ENCODE results near the gene CTNNA3. TPM values are rescaled to one million over a fixed set of nuclear protein-coding genes. Genes with fewer than 3 reads are reported as not detected.

Gene CTNNA3
- total RNA-seq, 1 experiment from 2014 or later = not detected

DNA sequence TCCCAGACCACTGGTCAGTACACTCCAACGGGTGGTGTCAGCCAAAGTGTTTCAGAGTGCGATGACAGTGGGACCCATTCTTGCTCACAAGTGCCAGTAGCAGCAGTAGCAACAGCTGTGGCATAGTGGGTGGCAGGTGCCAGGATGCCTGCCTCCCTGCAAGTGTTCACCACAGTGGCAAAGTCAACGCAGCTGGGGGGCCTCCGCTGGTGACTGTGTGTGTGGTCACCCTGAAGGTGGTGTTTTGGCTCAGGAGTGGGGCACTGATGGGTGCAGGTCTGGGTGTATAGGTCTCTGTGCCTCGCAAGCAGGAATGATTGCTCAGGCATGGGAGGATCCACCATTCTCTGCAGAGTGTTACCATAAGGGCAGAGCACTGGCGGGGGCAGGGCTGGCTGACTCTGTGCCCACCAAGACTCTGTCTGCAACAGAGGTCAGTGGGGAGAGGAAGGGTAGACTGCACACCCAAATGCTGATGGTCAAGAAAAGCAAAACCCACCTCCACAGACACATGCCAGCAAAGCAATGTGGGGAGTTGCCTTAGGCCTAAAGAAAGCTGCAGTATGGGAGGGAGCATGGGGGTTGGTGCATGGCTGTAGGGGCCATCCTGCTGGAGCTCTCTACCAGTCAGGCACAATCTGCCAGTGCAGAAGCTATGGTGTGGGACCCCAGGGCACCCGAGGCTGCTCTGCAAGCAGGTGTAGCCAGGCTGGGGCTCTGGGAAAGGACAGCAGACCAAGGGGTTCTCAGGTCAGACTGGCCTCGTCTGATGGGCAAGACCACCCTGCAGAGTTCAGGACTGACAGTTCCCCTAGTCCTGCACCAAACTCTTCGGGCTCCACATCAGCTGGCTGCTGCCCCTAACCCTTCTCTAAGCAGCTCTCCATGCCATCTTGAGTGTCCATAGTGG is 368.1 kb downstream of the CTNNA3 start:
- DNase-seq (ENCODE audit: low spot score) = no peak

DNA sequence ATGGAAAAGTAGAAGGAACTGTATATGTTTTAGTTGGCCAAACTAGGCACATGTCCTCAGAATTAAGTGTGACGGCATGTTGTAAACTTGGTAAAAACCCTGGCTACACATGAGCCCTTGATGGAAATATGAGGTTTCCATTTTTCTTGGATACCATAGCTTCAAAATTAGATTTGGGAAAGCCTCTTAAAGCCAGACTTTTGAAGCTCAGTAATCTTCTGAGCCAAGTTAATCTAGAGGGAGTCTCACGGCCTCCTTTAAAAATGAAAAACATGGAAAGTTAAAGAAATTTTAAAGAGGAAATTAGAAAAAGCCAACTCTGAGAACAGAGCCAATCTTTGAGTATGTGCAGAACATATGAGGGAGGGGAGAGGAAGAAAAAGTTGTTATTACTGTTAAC is 376.0 kb downstream of the CTNNA3 start:
- DNase-seq (ENCODE audit: low spot score) = no peak

DNA sequence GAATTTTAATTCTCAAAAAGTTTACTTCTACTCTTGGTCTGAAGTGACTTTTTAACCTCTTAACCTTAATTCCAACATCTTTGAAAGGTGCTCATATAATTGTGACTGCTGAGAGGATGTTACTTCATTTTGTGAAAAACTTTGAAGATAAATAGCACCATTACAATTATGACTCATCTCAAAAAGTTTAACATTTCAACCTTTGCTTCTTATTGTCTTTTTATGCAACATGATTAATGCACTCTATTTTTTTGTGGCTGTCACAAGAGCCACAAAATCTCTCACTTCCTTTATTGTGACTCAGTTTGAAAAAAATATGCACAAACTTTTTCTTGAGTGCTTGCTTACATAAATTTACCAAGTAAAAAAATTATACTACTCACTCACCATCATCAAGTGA is 387.1 kb downstream of the CTNNA3 start:
- DNase-seq (ENCODE audit: low spot score) = no peak

DNA sequence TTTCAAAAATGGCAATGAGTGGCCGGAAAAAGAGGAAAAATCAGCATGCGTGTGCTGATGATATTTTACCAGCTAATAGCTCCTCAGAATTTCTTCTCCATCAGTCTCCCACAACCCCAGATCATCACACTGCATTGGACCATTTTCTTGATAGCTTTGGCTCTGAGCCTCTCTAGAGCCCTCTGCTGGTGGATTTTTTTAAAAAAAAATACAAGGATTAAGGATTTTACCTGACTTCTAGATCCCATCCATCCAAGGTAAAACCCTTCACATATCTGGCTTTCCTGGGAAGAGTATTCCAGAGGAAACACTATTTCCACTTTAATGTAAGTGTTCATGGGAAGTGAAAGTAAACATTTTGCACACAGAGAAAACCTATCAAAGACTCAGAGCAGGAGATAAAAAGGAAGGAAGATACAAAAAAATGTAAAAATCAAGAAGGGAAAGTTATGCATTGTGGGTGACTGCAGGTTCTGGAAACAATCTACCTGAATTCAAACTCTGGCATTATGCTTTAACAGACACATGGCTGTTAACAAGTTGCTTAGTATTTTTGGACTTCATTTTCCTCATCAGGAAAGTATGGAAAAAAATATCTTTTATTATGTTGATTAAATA is 389.3 kb downstream of the CTNNA3 start:
- DNase-seq (ENCODE audit: low spot score) = peak; percentile 3

DNA sequence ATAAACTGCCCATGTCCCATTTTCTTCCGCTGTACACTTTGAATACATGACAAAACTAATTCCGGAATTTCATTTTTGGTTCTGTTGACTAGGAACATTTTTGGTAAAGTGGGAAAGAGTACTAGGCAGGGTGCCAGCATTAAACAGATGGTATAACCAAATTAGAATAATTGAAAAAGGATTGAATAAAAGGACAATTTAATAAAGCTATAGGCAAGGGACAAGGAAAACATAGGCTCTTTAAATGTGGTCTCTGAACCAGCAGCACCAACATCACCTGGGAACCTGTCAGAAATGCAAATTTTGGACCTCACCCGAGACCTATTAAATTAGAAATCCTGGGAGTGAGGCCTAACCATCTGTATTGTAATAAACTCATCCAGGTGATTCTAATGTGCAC is 393.3 kb downstream of the CTNNA3 start:
- no peak for DNase-seq (ENCODE audit: low spot score)

DNA sequence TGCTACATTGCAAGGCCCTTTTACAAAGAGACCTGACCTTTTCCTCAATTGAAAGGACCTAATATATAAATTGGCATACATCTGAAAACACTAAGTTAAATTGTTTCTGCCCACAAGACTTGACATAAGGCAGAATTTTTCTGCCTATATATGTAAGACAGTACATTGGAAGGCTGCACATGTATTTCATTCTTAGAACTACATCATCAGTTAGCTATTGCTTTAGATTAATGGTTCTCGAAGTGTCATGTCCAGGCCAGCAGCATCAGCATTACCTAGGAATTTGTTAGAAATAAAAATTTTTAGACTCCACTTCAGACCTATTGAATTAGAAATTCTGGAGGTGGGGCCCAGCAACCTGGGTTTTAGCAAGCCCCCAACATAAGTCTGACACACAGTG is 396.2 kb downstream of the CTNNA3 start:
- no peak for DNase-seq (ENCODE audit: low spot score)

DNA sequence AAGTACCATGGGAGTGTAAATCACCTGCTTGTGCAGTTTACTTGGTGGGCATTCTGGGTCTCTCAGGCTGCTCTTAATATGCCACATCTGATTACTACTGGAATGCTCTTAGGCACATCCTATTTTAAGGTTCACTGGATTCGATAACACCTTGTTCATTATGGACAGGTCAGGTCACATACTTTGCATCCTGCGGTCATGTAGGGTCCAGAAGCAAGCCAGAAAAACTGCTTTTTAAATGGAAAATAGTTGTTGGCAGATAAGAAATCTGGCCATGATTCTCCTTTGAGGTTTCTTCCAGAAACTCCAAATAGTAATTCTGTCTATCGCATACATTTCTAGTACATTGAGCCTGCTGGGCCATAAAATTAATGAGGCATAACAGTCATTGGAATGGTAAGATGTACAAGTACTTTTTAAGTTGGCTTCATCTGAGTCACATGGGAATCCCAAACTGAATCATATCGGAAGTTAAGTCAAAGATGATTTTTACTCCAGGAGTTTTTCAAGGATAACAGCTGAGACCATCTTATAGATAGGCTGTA is 398.3 kb downstream of the CTNNA3 start:
- DNase-seq (ENCODE audit: low spot score) = no peak

DNA sequence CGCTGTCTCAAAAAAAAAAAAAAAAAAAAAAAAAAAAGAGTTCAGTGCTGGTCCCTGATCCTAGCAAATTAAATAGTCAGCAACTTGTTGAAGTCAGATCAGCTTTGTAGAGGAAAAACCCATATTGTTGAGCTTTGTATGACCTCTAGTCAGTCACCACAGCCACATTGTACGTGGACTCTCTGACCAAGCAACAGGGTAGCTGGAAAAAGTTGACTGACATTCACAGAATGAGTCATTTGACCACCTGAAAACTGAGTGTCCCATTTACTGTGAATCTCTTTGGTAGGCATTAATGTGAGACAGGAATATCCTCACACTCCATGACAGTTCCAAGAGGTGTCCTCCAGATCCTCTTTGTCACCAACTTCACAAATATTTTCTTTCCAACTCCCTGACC is 399.1 kb downstream of the CTNNA3 start:
- no peak for DNase-seq (ENCODE audit: low spot score)

DNA sequence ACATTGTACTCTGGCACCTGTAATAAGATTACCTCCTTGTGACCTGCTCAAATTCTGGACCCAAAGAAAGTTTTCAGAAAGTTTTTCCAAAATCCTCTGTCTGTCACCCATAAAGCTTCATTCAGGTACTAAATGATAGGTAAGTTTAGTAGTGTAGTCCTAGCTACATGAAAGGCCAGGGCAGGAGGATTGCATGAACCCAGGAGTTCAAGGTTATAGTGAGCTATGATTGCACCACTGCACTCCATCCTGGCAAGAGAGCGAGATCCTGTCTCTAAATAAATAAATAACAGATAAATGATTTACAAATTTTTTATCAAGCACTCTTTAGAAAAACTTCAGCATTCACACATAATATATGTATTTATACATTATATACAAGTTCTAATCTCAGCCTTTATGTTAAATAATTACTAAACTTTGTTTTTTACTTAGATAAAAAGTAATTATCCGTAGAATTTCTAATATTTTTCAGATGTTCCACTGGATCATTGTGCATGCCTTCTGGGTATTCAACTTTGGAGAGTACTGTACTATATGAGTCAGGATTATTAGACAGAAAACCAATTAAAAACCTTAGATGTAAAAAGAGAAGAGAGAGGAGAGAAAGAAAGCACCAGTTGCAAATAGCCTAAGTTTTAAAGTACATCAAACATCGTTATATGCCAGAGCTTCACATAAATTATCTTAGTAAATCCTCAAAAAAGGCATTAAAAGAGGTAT is 407.1 kb downstream of the CTNNA3 start:
- no peak for DNase-seq (ENCODE audit: low spot score)

DNA sequence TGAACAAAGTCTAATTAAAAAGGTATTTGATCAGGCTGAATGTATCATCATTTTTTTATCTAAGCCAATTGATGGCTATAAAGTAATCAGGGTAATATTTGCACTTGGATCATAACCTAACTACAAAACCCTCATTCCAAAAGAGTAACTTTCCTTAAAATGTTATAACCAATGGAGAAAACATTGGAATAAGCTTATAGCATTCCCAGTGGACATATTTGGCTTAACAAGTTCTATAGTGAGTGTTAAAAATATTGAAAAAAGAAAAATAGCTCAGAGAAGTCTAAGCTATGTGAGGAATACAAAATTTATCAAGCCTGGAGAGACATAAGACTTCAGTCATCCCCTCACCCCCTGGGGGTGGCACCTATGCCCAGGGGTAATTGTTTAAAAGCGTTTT is 411.4 kb downstream of the CTNNA3 start:
- DNase-seq (ENCODE audit: low spot score) = no peak

DNA sequence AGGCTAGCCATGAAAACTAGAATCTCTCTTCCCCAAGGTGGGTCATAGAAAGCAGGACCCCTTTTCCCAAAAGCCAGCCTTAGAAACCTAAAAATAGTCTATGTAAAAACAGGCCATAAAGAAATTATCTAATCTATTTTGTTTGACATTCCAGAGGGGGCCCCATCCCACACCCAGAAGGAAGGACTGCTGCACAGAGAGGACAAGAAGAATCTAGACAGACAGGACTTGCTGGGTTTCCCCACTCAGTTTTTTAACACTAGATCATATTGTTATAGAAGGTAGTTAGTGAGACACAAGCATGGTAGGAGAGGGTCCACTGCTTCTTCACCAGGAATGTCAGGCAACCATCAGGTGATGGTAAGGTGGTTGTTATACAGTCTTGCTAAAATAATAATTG is 413.1 kb downstream of the CTNNA3 start:
- DNase-seq (ENCODE audit: low spot score) = no peak

DNA sequence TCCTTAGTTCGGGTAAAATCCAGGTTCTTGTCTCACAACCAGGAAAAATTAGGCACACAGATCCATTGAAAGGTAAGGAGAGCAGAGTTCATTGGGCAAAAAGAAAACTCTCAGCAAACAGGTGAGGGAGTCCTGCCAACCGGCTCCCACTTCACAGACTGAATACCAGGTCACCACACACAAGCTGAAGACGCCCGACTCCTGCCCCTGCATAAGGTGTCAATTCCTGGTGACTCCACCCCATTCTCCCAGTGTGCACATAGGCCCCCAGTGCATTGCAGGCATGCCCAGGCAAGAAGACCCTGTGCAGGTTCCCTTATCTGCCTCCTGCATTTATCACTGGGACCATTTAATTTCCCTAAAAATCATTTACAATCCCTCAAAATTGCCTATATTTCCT is 415.6 kb downstream of the CTNNA3 start:
- DNase-seq (ENCODE audit: low spot score) = no peak

DNA sequence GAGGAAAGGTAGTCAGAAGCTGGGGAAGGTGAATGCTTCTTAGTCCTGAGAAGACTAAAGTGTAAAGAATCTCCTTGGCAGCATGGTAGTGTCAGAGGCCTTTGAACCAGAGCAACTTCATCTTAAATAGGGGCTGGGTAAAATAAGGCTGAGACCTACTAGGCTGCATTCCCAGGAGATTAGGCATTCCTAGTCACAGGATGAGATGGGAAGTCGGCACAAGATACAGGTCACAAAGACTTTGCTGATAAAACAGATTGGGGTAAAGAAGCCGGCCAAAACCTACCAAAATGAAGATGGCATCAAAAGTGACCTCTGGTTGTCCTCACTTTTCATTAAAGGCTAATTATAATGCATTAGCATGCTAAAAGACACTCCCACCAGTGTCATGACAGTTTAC is 418.6 kb downstream of the CTNNA3 start:
- no peak for DNase-seq (ENCODE audit: low spot score)

DNA sequence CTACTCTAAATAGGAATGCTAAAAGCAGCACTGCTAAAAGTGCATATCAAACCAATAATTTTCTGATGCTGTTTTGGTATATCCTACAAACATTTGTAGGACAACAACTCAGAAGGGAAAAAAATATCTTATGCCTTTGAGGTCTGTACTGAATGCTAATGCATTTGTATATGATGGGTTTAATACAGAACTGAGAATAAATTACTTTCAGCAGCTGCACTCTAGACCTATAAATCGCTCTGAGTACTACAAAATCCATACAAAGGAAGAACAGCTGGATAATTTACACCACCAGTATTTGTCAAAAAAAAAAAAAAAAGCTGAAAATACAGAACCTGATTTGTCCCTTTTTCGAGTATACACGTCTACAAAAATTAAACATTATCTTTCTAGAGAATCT is 426.2 kb downstream of the CTNNA3 start:
- DNase-seq (ENCODE audit: low spot score) = no peak

DNA sequence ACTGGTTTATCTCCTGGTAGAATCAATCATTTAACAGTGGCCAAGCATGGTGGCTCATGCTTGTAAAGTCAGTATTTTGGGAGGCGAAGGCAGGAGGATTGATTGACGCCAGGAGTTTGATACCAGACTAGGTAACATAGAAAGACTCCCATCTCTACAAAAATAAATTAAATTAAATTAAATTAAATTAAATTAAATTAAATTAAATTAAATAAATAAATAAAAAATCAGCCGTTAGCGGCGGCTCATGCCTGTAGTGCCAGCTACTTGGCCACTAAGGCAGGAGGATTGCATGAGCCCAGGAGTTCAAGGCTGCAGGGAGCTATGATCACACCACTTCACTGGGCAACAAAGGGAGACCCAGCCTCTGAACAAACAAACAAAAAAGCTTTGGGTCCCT is 427.8 kb downstream of the CTNNA3 start:
- DNase-seq (ENCODE audit: low spot score) = no peak

DNA sequence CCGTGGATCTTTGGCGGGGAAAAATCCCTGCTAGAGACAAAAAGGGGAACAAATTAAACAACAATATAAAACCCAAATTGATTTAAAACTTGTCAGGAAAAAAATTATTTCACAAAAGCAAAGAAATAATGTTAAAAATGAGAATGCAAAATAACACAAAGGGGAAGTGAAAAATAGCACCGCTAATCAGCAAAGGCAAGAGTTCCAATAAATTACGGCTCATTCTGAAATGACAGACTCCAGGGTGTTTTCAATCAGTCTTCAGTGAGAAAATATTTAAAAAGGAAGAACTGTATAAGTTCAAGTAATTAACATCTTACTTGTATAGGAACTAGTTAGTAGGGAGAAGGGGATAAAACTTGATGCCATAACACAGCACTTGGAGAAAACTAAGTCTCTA is 433.3 kb downstream of the CTNNA3 start:
- DNase-seq (ENCODE audit: low spot score) = no peak

DNA sequence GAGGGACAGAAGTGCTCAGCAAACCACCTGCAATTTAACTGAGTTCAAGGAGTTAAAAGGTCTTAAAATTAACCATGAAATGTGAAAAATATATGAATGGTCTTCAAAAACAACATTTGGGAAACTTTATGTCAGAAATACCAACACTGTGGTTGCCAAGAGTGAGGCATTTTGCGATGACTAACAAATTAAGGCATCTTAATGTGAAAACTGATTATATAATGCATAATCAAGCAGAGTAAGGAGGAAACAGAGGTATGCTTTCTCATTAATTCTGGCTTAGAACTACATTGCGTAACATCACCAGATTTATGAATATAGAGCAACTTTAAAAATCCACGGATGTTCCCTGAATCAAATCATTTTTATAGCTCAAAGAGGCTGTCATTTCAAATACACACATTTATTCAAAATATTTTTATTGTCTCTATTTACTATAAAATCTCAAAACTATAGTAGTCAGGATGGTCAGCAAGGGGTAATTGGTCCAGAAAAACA is 434.6 kb downstream of the CTNNA3 start:
- no peak for DNase-seq (ENCODE audit: low spot score)

DNA sequence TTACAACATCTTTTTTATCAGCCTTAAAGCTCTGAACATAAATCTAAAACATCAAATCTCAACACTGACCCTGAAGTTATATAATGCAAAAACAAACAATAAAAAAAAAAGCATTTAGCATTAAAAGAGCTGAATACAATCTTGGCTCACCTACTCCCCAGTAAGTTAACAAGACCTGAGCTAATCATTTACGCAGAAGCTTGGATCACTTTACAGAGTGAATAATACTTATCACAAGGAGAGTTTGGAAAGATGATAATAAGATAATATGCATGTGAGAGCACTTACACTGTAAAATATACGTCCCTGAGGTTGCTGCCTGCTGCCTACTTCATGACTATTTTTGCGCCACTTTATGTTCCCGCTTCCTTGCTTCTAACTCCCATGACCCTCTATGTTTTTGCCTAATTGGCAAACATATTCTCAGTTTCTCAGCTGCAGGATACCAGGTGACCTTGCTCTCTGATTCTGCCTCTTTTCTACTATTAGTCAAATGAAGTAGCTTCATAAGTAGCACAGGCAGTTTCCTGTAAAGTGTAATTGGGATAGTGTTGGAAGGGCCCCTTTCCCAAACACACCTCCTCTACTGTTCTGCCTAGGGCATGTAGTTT is 436.6 kb downstream of the CTNNA3 start:
- no peak for DNase-seq (ENCODE audit: low spot score)

DNA sequence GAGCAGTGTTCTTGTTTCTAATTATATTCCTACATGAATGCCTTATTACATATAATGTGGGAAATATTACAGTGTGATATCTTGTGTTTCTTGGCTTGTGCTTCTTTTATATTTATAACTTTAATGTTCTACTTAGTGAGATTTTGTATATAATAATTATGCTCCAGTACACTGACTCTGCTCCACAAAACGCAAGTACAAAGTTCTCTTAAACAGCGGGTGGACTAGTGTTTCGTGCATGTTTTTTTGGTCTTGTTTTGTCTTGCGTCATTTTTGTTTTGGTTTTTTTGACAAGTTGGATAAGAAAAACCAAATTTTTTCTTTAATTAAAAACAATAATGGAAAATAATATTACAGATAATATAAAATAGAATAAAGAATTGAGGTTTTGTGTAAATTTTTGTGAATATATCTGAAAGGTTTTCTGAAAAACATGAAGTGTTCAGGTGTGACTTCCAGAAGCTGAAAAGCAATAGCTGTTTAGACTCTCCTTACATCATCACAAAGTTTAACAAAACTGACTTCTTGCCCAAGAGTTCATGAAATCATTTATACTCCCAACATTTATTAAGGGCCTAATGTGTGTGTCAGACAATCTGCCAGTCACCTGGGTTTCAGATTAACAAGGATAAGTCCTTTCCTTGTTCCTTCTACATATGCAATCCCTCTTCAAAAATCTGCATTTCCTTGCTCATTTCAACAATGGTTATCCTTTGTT is 438.4 kb downstream of the CTNNA3 start:
- DNase-seq (ENCODE audit: low spot score) = no peak

DNA sequence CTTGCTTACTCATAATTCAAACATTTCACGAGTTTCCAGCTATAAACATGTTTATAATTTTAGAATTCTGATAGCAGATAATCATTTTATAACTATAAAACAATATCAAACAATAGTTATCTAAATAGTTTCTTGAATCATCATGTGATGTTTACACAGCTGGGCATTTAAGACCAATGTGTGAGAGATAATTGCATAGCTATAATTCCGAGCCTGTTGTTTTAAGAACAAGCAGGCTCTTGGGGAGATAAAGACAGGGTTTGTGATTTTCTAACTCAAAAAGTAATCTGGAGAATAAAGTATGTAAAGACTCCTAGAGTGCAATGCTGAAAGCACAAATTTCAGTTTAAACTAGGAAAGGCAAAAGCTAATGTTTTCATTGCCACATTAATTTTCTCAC is 439.0 kb downstream of the CTNNA3 start:
- no peak for DNase-seq (ENCODE audit: low spot score)

DNA sequence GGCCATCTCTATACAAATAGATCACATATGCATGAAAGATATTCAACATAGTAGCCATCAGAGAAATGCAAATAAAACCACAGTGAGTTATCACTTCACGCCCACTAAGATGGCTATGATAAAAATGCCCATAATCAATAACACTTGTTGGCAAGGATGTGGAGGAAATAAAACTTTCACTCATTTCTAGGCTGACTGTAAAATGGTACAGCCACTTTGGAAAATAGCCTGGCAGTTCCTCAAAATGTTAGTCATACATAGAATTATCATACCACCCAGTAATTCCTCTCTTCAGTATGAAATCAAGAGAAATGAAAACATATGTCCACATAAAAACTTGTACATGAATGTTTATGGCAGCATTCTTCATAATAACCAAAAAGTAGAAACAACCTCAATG is 445.3 kb downstream of the CTNNA3 start:
- no peak for DNase-seq (ENCODE audit: low spot score)
